Neuronal stem cell (in vitro differentiated cells): ENCODE data around the gene TENT4B.

ENCODE experiments used
- DNase-seq: peaks from one replicate; pipeline ENCODE4 v3.0.0-alpha.2; 2013; ENCODE audit warnings: low spot score
- H2AFZ ChIP-seq: one replicate; pipeline ENCODE4 v1.6.1; 2013; ENCODE audit warnings: mild to moderate bottlenecking, low read length, inconsistent platforms
- H2AK5ac ChIP-seq: 2 replicates; pipeline ENCODE4 v1.6.1; 2013; ENCODE audit warnings: low read depth, mild to moderate bottlenecking, inconsistent platforms, low read length, moderate library complexity, mixed read lengths
- H2BK120ac ChIP-seq: 2 replicates; pipeline ENCODE4 v1.6.1; 2013; ENCODE audit warnings: low read depth, mild to moderate bottlenecking, inconsistent platforms, low read length, moderate library complexity, mixed read lengths
- H2BK12ac ChIP-seq: one replicate; pipeline ENCODE4 v1.6.1; 2013; ENCODE audit warnings: low read length, inconsistent platforms
- H2BK15ac ChIP-seq: 2 replicates; pipeline ENCODE4 v1.6.1; 2013; ENCODE audit warnings: mild to moderate bottlenecking, low read length, inconsistent platforms, mixed read lengths
- H2BK5ac ChIP-seq: one replicate; pipeline ENCODE4 v1.6.1; 2013; ENCODE audit warnings: inconsistent platforms, mild to moderate bottlenecking, low read length, moderate library complexity
- H3K14ac ChIP-seq: one replicate; pipeline ENCODE4 v1.6.1; 2013; ENCODE audit warnings: low read length, inconsistent platforms
- H3K18ac ChIP-seq: 2 replicates; pipeline ENCODE4 v1.6.1; 2013; ENCODE audit warnings: low read length, inconsistent platforms
- H3K23ac ChIP-seq: 2 replicates; pipeline ENCODE4 v1.6.1; 2013; ENCODE audit warnings: low read depth, mild to moderate bottlenecking, mixed read lengths, low read length, inconsistent platforms; ENCODE audit not compliant: poor library complexity
- H3K27ac ChIP-seq: replicated peaks from 3 replicates; pipeline ENCODE4 v1.5.1; 2013; ENCODE audit warnings: low read length, inconsistent platforms
- H3K27me3 ChIP-seq, 3 experiments: 2 replicates each; pipeline ENCODE4 v1.6.1; 2013; ENCODE audit warnings: low read length in 3 of 3, mild to moderate bottlenecking in 2 of 3, inconsistent platforms in 1 of 3, low read depth in 1 of 3, mixed read lengths in 1 of 3, moderate library complexity in 1 of 3; ENCODE audit not compliant: control insufficient read depth in 3 of 3, insufficient read depth in 3 of 3
- H3K36me3 ChIP-seq, 2 donors: replicated peaks in 1 of 2; 2 replicates each; pipeline ENCODE4 v1.6.1; 2013; ENCODE audit warnings: low read length in 2 of 2; ENCODE audit not compliant: control insufficient read depth in 2 of 2, insufficient read depth in 2 of 2
- H3K4ac ChIP-seq: 2 replicates; pipeline ENCODE4 v1.6.1; 2013; ENCODE audit warnings: inconsistent platforms, mild to moderate bottlenecking, low read length, moderate library complexity
- H3K4me1 ChIP-seq, 2 donors: 1 replicate in 1 of 2; 2 replicates in 1 of 2; pipeline ENCODE4 v1.6.1; 2013; ENCODE audit warnings: low read length in 2 of 2, low read depth in 1 of 2; ENCODE audit not compliant: control insufficient read depth in 2 of 2, insufficient read depth in 1 of 2
- H3K4me2 ChIP-seq: one replicate; pipeline ENCODE4 v1.6.1; 2013; ENCODE audit warnings: mild to moderate bottlenecking, low read length, inconsistent platforms; ENCODE audit not compliant: insufficient read depth, poor library complexity, severe bottlenecking
- H3K4me3 ChIP-seq, 2 donors: 2 replicates each; pipeline ENCODE4 v1.5.1; 2013; ENCODE audit warnings: low read length in 2 of 2, mild to moderate bottlenecking in 2 of 2, inconsistent platforms in 1 of 2, moderate library complexity in 1 of 2
- H3K79me1 ChIP-seq: one replicate; pipeline ENCODE4 v1.6.1; 2013; ENCODE audit warnings: low read depth, mild to moderate bottlenecking, inconsistent platforms, low read length, moderate library complexity
- H3K9ac ChIP-seq: one replicate; pipeline ENCODE4 v1.6.1; 2013; ENCODE audit warnings: mild to moderate bottlenecking, low read depth, low read length, inconsistent platforms; ENCODE audit not compliant: poor library complexity
- H3K9me3 ChIP-seq, 2 donors: replicated peaks in 1 of 2; 2 replicates each; pipeline versions ENCODE3 to v1.6.1; 2013; ENCODE audit warnings: low read length in 2 of 2, mild to moderate bottlenecking in 2 of 2, inconsistent platforms in 1 of 2, low read depth in 1 of 2, mixed read lengths in 1 of 2, moderate library complexity in 1 of 2; ENCODE audit not compliant: control insufficient read depth in 2 of 2, insufficient read depth in 1 of 2
- H4K8ac ChIP-seq: one replicate; pipeline ENCODE4 v1.6.1; 2013; ENCODE audit warnings: low read depth, mild to moderate bottlenecking, inconsistent platforms, low read length, moderate library complexity
- H4K91ac ChIP-seq: one replicate; pipeline ENCODE4 v1.6.1; 2013; ENCODE audit warnings: low read length, low read depth, mild to moderate bottlenecking, inconsistent platforms; ENCODE audit not compliant: poor library complexity
- WGBS, 2 donors: extraction: QIAGEN DNeasy Blood & Tissue Kit; methylation state at CpG; one replicate each; pipeline ENCODE4 v1.1.7; 2013; ENCODE audit warnings: missing lambda C conversion rate in 2 of 2, mixed read lengths in 1 of 2; ENCODE audit not compliant: insufficient read length in 2 of 2, insufficient replicate concordance in 1 of 2; ENCODE audit errors: extremely low coverage in 2 of 2; 5-methylcytosine and 5-hydroxymethylcytosine counted together

TENT4B gene

GRCh38 chr16:50213939-50214519 lies 60.9 kb downstream of the TENT4B start:
- no peak overlapping the region for H3K14ac ChIP-seq

DNA sequence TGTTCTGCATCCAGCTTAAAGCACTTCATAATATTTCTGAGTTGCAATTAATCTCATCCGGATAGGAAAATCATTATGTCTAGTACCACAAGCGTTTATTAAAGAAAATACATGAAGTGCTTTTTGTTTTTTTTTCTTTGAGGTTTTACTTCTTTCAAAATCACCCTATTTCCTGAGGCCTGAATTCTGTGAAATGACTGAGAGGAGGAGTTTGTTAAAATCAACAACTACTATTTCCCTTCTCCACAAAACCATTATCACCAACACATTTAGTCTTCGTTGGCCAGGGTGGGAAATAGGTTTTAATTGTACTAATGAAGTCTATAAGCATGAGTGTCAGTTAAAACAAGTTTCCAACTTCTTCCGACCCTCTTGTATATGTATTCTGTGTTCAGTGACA lies 62.6 kb downstream of the TENT4B start:
- Histone ChIP-seq H4K91ac (no peak overlapping the region), H4K8ac (no peak overlapping the region), H3K36me3 (peaks cover 6 to 73% of the 10 kb centered on the region in 2 donors), H3K4me2 (no peak overlapping the region), H3K23ac (no peak overlapping the region), H2BK12ac (no peak overlapping the region), H2BK15ac (no peak overlapping the region), H2AK5ac (no peak overlapping the region), H2BK5ac (no peak overlapping the region), H3K14ac (no peak overlapping the region), H2BK120ac (no peak overlapping the region), H3K4me3 (no peak overlapping the region), H3K18ac (no peak overlapping the region), H3K9me3 (no peaks in the 10 kb centered on the region), H3K4me1 (no peaks in the 10 kb centered on the region), H2AFZ (no peak overlapping the region), H3K79me1 (no peaks in the 10 kb centered on the region), H3K27ac (no peak overlapping the region), H3K9ac (no peak overlapping the region), H3K27me3 (no peaks in the 10 kb centered on the region), H3K4ac (no peak overlapping the region)
- WGBS, 2 donors = no CpG with 5 or more reads among the region's 4 CpGs
- DNase-seq = no peak

More at GRCh38 chr16:50213939-50214519, 60.9 kb downstream of the TENT4B start:
- H2BK15ac ChIP-seq = no peak overlapping the region
- no peaks in the 10 kb centered on the region for H3K27me3 ChIP-seq
- H3K9me3 ChIP-seq = no peaks in the 10 kb centered on the region
- H3K27ac ChIP-seq = no peak overlapping the region
- H3K23ac ChIP-seq = no peak overlapping the region
- DNase-seq = peak; percentile 54
- H4K91ac ChIP-seq = no peak overlapping the region
- no peak overlapping the region for H2AK5ac ChIP-seq
- no peak overlapping the region for H2BK12ac ChIP-seq
- peaks cover 6 to 70% of the 10 kb centered on the region in 2 donors for H3K36me3 ChIP-seq
- H3K79me1 ChIP-seq = no peaks in the 10 kb centered on the region
- H3K9ac ChIP-seq = no peak overlapping the region
- no CpG with 5 or more reads among the region's 4 CpGs for WGBS, 2 donors
- H3K4ac ChIP-seq = no peak overlapping the region
- H2BK5ac ChIP-seq = no peak overlapping the region
- H2BK120ac ChIP-seq = no peak overlapping the region
- H3K4me1 ChIP-seq = peaks cover 6 to 7% of the 10 kb centered on the region in 2 donors
- H3K4me3 ChIP-seq = no peak overlapping the region
- H3K4me2 ChIP-seq = no peak overlapping the region
- no peak overlapping the region for H3K18ac ChIP-seq
- H4K8ac ChIP-seq = no peak overlapping the region
- no peak overlapping the region for H2AFZ ChIP-seq

- no peak overlapping the region for H3K23ac ChIP-seq
- no peak overlapping the region for H3K9ac ChIP-seq
- H2AK5ac ChIP-seq = no peak overlapping the region
- H3K18ac ChIP-seq = no peak overlapping the region
- no peak overlapping the region for H4K8ac ChIP-seq
- no CpG with 5 or more reads among the region's 6 CpGs for WGBS, 2 donors
- no peaks in the 10 kb centered on the region for H3K79me1 ChIP-seq
- no peak overlapping the region for H3K14ac ChIP-seq
- no peaks in the 10 kb centered on the region for H3K4me1 ChIP-seq
- H2AFZ ChIP-seq = no peak overlapping the region
- no peaks in the 10 kb centered on the region for H3K27me3 ChIP-seq
- no peaks in the 10 kb centered on the region for H3K9me3 ChIP-seq
- H2BK5ac ChIP-seq = no peak overlapping the region
- no peak overlapping the region for H3K4me2 ChIP-seq
- DNase-seq = no peak
- H2BK120ac ChIP-seq = no peak overlapping the region
- H3K4ac ChIP-seq = no peak overlapping the region
- no peak overlapping the region for H2BK12ac ChIP-seq
- peaks cover 7 to 73% of the 10 kb centered on the region in 2 donors for H3K36me3 ChIP-seq
- no peak overlapping the region for H2BK15ac ChIP-seq
- no peak overlapping the region for H3K27ac ChIP-seq
- H4K91ac ChIP-seq = no peak overlapping the region
- no peak overlapping the region for H3K4me3 ChIP-seq
Measured at GRCh38 chr16:50216231-50216630, 63.1 kb downstream of the TENT4B start.

DNA sequence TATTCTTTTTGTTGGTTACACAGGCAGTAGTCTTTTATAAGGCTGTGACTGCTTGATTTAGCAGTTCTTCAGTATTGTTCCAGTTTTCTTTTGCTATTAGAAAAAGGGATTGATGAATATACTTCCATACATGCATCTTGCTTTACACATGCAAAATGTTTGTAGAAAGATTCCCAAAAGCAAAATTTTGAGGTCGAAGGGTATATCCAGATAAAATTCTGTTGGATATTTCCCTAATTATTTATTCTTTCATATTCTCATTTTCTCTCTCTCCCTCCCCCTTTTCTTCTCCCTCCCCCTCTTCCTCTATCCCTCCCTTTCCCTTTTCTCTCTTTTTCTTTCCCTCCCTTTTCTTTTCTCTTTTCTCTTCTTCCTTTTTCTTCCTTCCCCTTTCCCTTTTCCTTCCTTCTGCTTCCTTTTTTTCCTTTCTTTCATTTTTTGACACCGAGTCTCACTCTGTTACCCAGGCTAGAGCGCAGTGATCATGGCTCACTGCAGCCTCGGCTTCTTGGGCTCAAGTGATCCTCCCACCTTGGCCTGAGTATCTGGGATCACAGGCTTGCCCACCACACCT lies 66.4 kb downstream of the TENT4B start:
- H3K9me3 ChIP-seq = no peaks in the 10 kb centered on the region
- H2BK15ac ChIP-seq = no peak overlapping the region
- no peak overlapping the region for H3K4me3 ChIP-seq
- no peak overlapping the region for H4K8ac ChIP-seq
- H3K9ac ChIP-seq = no peak overlapping the region
- H3K4me2 ChIP-seq = no peak overlapping the region
- H3K14ac ChIP-seq = no peak overlapping the region
- H2BK120ac ChIP-seq = no peak overlapping the region
- WGBS, 2 donors = no CpG with 5 or more reads among the region's 4 CpGs
- H2AFZ ChIP-seq = no peak overlapping the region
- H2BK12ac ChIP-seq = no peak overlapping the region
- H3K27me3 ChIP-seq = no peaks in the 10 kb centered on the region
- H3K23ac ChIP-seq = no peak overlapping the region
- no peaks in the 10 kb centered on the region for H3K79me1 ChIP-seq
- peaks cover 6 to 57% of the 10 kb centered on the region in 2 donors for H3K36me3 ChIP-seq
- H3K27ac ChIP-seq = no peak overlapping the region
- no peak overlapping the region for H2AK5ac ChIP-seq
- no peak overlapping the region for H3K4ac ChIP-seq
- H3K18ac ChIP-seq = no peak overlapping the region
- no peak overlapping the region for H2BK5ac ChIP-seq
- no peak for DNase-seq
- H3K4me1 ChIP-seq = no peaks in the 10 kb centered on the region
- H4K91ac ChIP-seq = no peak overlapping the region
